Chondrocyte (in vitro differentiated cells): ENCODE results near the gene WDR48. TPM values are rescaled to one million over a fixed set of nuclear protein-coding genes. Genes with fewer than 3 reads are reported as not detected.

Source experiments
- DNase-seq: peaks from one replicate; pipeline ENCODE4 v3.0.0; 2021; ENCODE audit warnings: mixed read lengths, low spot score
- H3K27ac Mint-ChIP-seq: one replicate; pipeline ENCODE4 v1.8.0; 2021; ENCODE audit warnings: mild to moderate bottlenecking, moderate library complexity, mixed read lengths; ENCODE audit not compliant: unreplicated experiment
- H3K27me3 Mint-ChIP-seq: 2 replicates; pipeline ENCODE4 v1.8.0; 2021; ENCODE audit warnings: low read depth, mixed read lengths
- H3K36me3 Mint-ChIP-seq: 2 replicates; pipeline ENCODE4 v1.8.0; 2021; ENCODE audit warnings: low read depth, mixed read lengths
- H3K4me1 Mint-ChIP-seq: 2 replicates; pipeline ENCODE4 v1.8.0; 2021; ENCODE audit warnings: low read depth, mild to moderate bottlenecking, mixed read lengths
- H3K4me3 Mint-ChIP-seq: one replicate; pipeline ENCODE4 v1.8.0; 2021; ENCODE audit warnings: mild to moderate bottlenecking, moderate library complexity, mixed read lengths; ENCODE audit not compliant: unreplicated experiment
- H3K9me3 Mint-ChIP-seq: 2 replicates; pipeline ENCODE4 v1.8.0; 2021; ENCODE audit warnings: low read depth, mixed read lengths
- total RNA-seq: library from RNA; stranded (reverse); gene quantifications from 3 replicates; pipeline ENCODE4 v1.2.1, GENCODE V29; 2021
- TF ChIP-seq, protein P1 (sequence below): fragments of 200-600 bp; sonication (generic); IDR thresholded peaks from 2 replicates; pipeline ENCODE4 v1.5.0; 2021; ENCODE audit warnings: antibody characterized with exemption, mild to moderate bottlenecking, moderate library complexity

The WDR48 gene
- total RNA-seq, 1 donor from 2014 or later: 31.8 TPM

DNA sequence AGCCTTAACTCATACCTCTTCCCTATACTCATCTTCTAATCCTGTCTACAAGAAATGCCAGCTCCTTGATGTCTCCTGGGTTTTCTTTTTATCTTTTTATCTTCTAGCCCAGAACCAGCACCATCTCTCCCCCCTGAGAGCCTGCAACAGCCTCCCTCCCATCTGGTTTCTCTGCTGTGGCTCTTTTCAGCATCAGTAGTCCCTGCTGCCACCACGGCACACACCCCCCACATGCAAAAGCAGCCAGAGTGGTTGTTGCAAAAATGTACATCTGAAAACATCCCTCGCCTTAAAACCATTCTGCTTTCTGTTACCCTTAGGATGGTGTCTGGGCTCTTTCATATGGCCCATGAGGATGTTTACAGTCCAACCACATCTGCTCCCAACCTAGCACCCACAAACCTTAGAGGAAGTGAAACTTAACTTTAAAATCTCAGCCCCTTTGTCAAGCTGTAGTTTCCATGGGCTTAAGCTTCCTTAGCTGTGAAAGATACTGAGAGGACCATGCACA lies 56.4 kb downstream of the WDR48 start:
- TF ChIP-seq, protein P1, sequence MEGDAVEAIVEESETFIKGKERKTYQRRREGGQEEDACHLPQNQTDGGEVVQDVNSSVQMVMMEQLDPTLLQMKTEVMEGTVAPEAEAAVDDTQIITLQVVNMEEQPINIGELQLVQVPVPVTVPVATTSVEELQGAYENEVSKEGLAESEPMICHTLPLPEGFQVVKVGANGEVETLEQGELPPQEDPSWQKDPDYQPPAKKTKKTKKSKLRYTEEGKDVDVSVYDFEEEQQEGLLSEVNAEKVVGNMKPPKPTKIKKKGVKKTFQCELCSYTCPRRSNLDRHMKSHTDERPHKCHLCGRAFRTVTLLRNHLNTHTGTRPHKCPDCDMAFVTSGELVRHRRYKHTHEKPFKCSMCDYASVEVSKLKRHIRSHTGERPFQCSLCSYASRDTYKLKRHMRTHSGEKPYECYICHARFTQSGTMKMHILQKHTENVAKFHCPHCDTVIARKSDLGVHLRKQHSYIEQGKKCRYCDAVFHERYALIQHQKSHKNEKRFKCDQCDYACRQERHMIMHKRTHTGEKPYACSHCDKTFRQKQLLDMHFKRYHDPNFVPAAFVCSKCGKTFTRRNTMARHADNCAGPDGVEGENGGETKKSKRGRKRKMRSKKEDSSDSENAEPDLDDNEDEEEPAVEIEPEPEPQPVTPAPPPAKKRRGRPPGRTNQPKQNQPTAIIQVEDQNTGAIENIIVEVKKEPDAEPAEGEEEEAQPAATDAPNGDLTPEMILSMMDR: no peak
- Mint-ChIP-seq H3K9me3 (no peaks in the 10 kb centered on the region), H3K4me3 (peak overlapping the region; percentile 98), H3K36me3 (no peaks in the 10 kb centered on the region), H3K27me3 (no peaks in the 10 kb centered on the region), H3K27ac (peak overlapping the region; percentile 97), H3K4me1 (peaks cover 43% of the 10 kb centered on the region)
- DNase-seq: no peak

DNA sequence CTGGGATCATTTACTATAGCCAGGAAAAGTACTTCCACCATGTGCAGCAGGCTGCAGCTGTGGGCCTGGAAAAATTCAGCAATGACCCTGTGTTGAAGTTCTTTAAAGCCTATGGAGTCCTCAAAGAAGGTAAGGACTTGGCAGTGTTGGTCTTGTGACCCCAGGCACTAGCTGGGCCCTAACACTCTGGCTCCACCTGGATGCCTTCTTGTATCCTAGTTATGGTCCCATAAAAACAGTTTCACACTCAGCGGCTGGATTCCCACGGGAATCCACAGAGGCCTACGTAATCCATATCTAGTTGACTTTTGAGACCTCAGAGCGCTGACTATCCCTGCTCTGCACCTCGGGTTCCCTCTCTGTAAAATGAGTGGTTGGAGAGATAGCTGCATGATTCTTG lies 57.3 kb downstream of the WDR48 start:
- Mint-ChIP-seq H3K4me3 (no peak overlapping the region), H3K4me1 (peaks cover 37% of the 10 kb centered on the region), H3K9me3 (no peaks in the 10 kb centered on the region), H3K27ac (no peak overlapping the region), H3K36me3 (no peaks in the 10 kb centered on the region), H3K27me3 (no peaks in the 10 kb centered on the region)
- TF ChIP-seq, protein P1: no peak
- no peak for DNase-seq

- Mint-ChIP-seq H3K4me3 (no peak overlapping the region), H3K27me3 (no peaks in the 10 kb centered on the region)
Measured at GRCh38 chr3:39110041-39110639, 58.3 kb downstream of the WDR48 start.

DNA sequence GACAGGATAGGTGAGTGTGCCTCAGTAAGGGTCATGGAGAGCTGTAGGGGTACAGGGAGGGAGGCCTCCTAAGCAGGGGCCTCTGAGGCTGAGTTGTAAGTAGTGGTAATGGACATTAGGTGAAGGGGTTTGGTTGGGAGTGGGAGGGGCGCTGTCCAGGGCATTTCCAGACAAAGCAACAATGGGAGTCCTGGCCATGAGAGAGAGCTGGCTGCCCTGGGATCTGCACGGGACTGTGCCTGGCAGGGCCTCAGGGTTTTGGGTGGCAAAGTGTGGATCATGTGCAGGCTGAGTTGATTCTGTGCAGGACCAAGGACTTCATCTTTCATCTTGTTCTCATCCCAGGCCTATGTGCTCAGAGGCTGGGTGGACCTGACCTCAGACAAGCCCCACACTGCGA lies 60.3 kb downstream of the WDR48 start:
- no peaks in the 10 kb centered on the region for H3K9me3 Mint-ChIP-seq
- peaks cover 11% of the 10 kb centered on the region for H3K4me1 Mint-ChIP-seq
- no peak overlapping the region for H3K27ac Mint-ChIP-seq
- H3K4me3 Mint-ChIP-seq: no peak overlapping the region
- H3K36me3 Mint-ChIP-seq: no peaks in the 10 kb centered on the region
- TF ChIP-seq, protein P1: no peak
- no peaks in the 10 kb centered on the region for H3K27me3 Mint-ChIP-seq
- no peak for DNase-seq

More at GRCh38 chr3:39110041-39110639, 58.3 kb downstream of the WDR48 start:
- DNase-seq: no peak
- TF ChIP-seq, protein P1: no peak
- H3K36me3 Mint-ChIP-seq: no peaks in the 10 kb centered on the region
- no peaks in the 10 kb centered on the region for H3K9me3 Mint-ChIP-seq
- H3K4me1 Mint-ChIP-seq: peaks cover 28% of the 10 kb centered on the region
- H3K27ac Mint-ChIP-seq: no peak overlapping the region

DNA sequence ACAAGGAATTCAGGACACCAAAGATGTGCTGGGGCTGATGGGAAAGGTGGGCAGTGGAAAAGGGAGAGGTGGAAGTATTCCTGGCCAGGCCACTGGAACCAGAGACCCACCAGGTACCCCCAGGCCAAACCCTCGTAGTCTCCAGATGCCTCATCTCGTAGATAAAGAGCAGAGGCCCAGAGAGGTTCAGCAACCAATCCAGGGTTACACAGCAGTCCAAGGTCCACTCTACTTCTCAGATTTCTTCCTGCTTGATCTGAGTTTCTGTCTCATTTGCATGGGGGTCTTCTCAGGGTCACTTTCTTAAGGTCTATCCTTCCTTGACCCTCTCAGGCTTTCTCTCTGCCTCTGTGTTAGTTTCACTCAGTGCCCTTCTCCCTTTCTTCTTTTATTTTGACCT lies 60.7 kb downstream of the WDR48 start:
- no peak for DNase-seq
- Mint-ChIP-seq H3K27me3 (no peaks in the 10 kb centered on the region), H3K9me3 (no peaks in the 10 kb centered on the region), H3K36me3 (no peaks in the 10 kb centered on the region), H3K4me3 (no peak overlapping the region), H3K27ac (no peak overlapping the region), H3K4me1 (peaks cover 11% of the 10 kb centered on the region)
- TF ChIP-seq, protein P1: no peak
